HG03159 (cell line): ENCODE results near the gene SAXO1.
A peak's percentile ranks its signal among the peaks of the same experiment; 100 is the strongest.
"Not testable (repeated sequence)": the region's sequence is repeated elsewhere in the genome, so short reads cannot be mapped to it uniquely, and the experiment has no call there.

Experiments
- ATAC-seq: cut with Tn5 transposase; IDR thresholded peaks from one replicate; pipeline ENCODE4 v1.9.1; 2021; ENCODE audit warnings: mild to moderate bottlenecking, moderate library complexity; ENCODE audit not compliant: unreplicated experiment

Gene SAXO1

GRCh38 chr9:19033015-19033414, at the start of gene SAXO1:
SAXO1 (minus strand) TSS chr9:19033209; CDS start chr9:19032908, 301 bp downstream.
- ATAC-seq: no peak

GRCh38 chr9:19074836-19075235, 41.8 kb upstream of the SAXO1 start:
- ATAC-seq: no peak

GRCh38 chr9:19074229-19074628, 41.2 kb upstream of the SAXO1 start:
- no peak for ATAC-seq

GRCh38 chr9:19057033-19057432, 24.0 kb upstream of the SAXO1 start:
- no peak for ATAC-seq

- no peak for ATAC-seq
These were observed 17.9 kb upstream of the SAXO1 start for GRCh38 chr9:19050637-19051591.

- ATAC-seq: no peak
These were observed 17.1 kb upstream of the SAXO1 start for GRCh38 chr9:19049917-19050636.

- ATAC-seq: peak; percentile 91
These were observed 16.2 kb upstream of the SAXO1 start, which contains the start of gene RRAGA for GRCh38 chr9:19048966-19049916. RRAGA (plus strand) TSS chr9:19049427; CDS start chr9:19049660, 233 bp downstream.

GRCh38 chr9:19036611-19037010, 3.6 kb upstream of the SAXO1 start:
- ATAC-seq: no peak

GRCh38 chr9:19032406-19032805, 603 bp downstream of the SAXO1 start:
- no peak for ATAC-seq

- peak; percentile 53 for ATAC-seq
These were observed 2.1 kb downstream of the SAXO1 start for GRCh38 chr9:19030899-19031298.

GRCh38 chr9:19028835-19029451, 4.1 kb downstream of the SAXO1 start:
- ATAC-seq: peak; percentile 63

GRCh38 chr9:19027825-19028224, 5.2 kb downstream of the SAXO1 start:
- no peak for ATAC-seq

GRCh38 chr9:19026375-19026774, 6.6 kb downstream of the SAXO1 start:
- no peak for ATAC-seq

GRCh38 chr9:19023078-19023477, 9.9 kb downstream of the SAXO1 start:
- no peak for ATAC-seq

GRCh38 chr9:19022206-19022605, 10.8 kb downstream of the SAXO1 start:
- ATAC-seq: peak; percentile 56

- not testable (repeated sequence) for ATAC-seq
These were observed 11.4 kb downstream of the SAXO1 start for GRCh38 chr9:19021649-19022048.

GRCh38 chr9:19020886-19021455, 12.0 kb downstream of the SAXO1 start:
- ATAC-seq: no peak

GRCh38 chr9:19018201-19018600, 14.8 kb downstream of the SAXO1 start:
- ATAC-seq: no peak

- ATAC-seq: no peak
These were observed 23.5 kb downstream of the SAXO1 start for GRCh38 chr9:19009391-19009965.
